Measurements from ENCODE around the gene AADACL4. TPM values are rescaled to one million over a fixed set of nuclear protein-coding genes. Genes with fewer than 3 reads are reported as not detected.
"Not testable (repeated sequence)": the region's sequence is repeated elsewhere in the genome, so short reads cannot be mapped to it uniquely, and the experiment has no call there.

Gene AADACL4
- total and polyA plus RNA-seq, 2 experiments from 2014 or later, result not detected

GRCh38 chr1:12644829-12645228 lies 944 bp downstream of the AADACL4 start (continued):
- TF ChIP-seq ZNF462 (CRISPR knock-in tag; IDR thresholded peaks at IDR 0.05) (no peak), EZH2phosphoT487 (IDR thresholded peaks at IDR 0.05; ENCODE audit: unreplicated experiment) (no peak), ZNF331 (CRISPR knock-in tag; IDR thresholded peaks at IDR 0.05; ENCODE audit: low read depth) (no peak), ZNF114 (CRISPR knock-in tag; IDR thresholded peaks at IDR 0.05) (no peak), CTCF (conservative IDR thresholded peaks at IDR 0.05; ENCODE audit: low read depth in 2 of 2) (no peak), ETS1 (IDR thresholded peaks at IDR 0.05) (no peak)

GRCh38 chr1:12645401-12645800 lies 1.5 kb downstream of the AADACL4 start:
- H4K20me1 ChIP-seq (replicated peaks; ENCODE audit: insufficient read depth); H3K27me3 Mint-ChIP-seq (ENCODE audit: insufficient read depth, low read depth, poor library complexity); H3K4me3 Mint-ChIP-seq; H3K9me2 ChIP-seq (ENCODE audit: insufficient read depth); H3K27ac ChIP-seq (ENCODE audit: low read depth); H3K4me2 ChIP-seq; H3F3A ChIP-seq (replicated peaks; ENCODE audit: low read depth); H3K27me3 ChIP-seq (ENCODE audit: insufficient read depth); H3K4me1 ChIP-seq (ENCODE audit: insufficient read depth); H3K36me3 ChIP-seq (ENCODE audit: insufficient read depth); DNase-seq (ENCODE audit: low spot score); H3K27ac Mint-ChIP-seq; H3K4me1 Mint-ChIP-seq; H3K4me3 ChIP-seq; ATAC-seq; H2AFZ ChIP-seq; H3K79me2 ChIP-seq (replicated peaks; ENCODE audit: insufficient read depth): not testable (repeated sequence)
- Mint-ChIP-seq H3K36me3 (ENCODE audit: low read depth) (peaks cover 21% of the 10 kb centered on the region), H3K9me3 (peaks cover 33% of the 10 kb centered on the region)

Measured in GM23338 (cell line).